ENCODE results near the gene SAMD13.

GRCh38 chr1:84355556-84355955 is 54.0 kb downstream of the SAMD13 start:
- TF ChIP-seq CTCF (IDR thresholded peaks at IDR 0.05) (no peak), POLR2A (IDR thresholded peaks at IDR 0.05) (no peak)

All from esophagus squamous epithelium (tissue), 4 donors.